ENCODE data around the gene WBP1. TPM values are rescaled to one million over a fixed set of nuclear protein-coding genes. Genes with fewer than 3 reads are reported as not detected.

Gene WBP1
- total RNA-seq, 1 experiment from 2014 or later: 37.9 TPM

- no peak for DNase-seq (ENCODE audit: low spot score)
- no TSS peak for BruUV-seq (replicated peaks)
- ChIA-PET POLR2A (ENCODE audit: low non-redundant PET) (no interaction called here), CTCF (no interaction called here)
- H3K27me3 ChIP-seq (replicated peaks; ENCODE audit: insufficient read depth, low read depth, low read length, poor library complexity): peaks cover 31% of the 10 kb centered on the region
- H3K36me3 ChIP-seq (ENCODE audit: insufficient read depth, low read length, poor library complexity, severe bottlenecking): peaks cover 14% of the 10 kb centered on the region
- no peak overlapping the region for H3K27ac ChIP-seq (ENCODE audit: low read depth, low read length, poor library complexity, severe bottlenecking)
- H3K4me3 ChIP-seq (ENCODE audit: low read depth, low read length, poor library complexity, severe bottlenecking): no peak overlapping the region
- no peaks in the 10 kb centered on the region for H3K9me3 ChIP-seq (ENCODE audit: low read depth, low read length, poor library complexity, severe bottlenecking)
- H3K4me1 ChIP-seq (ENCODE audit: insufficient read depth, low read length, poor library complexity, severe bottlenecking): peaks cover 12% of the 10 kb centered on the region
- TF ChIP-seq, protein P1, sequence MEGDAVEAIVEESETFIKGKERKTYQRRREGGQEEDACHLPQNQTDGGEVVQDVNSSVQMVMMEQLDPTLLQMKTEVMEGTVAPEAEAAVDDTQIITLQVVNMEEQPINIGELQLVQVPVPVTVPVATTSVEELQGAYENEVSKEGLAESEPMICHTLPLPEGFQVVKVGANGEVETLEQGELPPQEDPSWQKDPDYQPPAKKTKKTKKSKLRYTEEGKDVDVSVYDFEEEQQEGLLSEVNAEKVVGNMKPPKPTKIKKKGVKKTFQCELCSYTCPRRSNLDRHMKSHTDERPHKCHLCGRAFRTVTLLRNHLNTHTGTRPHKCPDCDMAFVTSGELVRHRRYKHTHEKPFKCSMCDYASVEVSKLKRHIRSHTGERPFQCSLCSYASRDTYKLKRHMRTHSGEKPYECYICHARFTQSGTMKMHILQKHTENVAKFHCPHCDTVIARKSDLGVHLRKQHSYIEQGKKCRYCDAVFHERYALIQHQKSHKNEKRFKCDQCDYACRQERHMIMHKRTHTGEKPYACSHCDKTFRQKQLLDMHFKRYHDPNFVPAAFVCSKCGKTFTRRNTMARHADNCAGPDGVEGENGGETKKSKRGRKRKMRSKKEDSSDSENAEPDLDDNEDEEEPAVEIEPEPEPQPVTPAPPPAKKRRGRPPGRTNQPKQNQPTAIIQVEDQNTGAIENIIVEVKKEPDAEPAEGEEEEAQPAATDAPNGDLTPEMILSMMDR (conservative IDR thresholded peaks at IDR 0.05; ENCODE audit: low read depth, low read length): no peak
- no peak for TF ChIP-seq EZH2 (IDR thresholded peaks at IDR 0.05; ENCODE audit: borderline replicate concordance, low read depth, low read length, poor library complexity, severe bottlenecking)
- intact Hi-C loops (cut with micrococcal nuclease; ENCODE audit: unreplicated experiment): no loop called here
Measured at GRCh38 chr2:74502147-74502719, 44.0 kb downstream of the WBP1 start.

- Histone ChIP-seq H3K27ac (ENCODE audit: low read depth, low read length, poor library complexity, severe bottlenecking) (no peak overlapping the region), H3K4me3 (ENCODE audit: low read depth, low read length, poor library complexity, severe bottlenecking) (no peak overlapping the region), H3K4me1 (ENCODE audit: insufficient read depth, low read length, poor library complexity, severe bottlenecking) (peaks cover 10% of the 10 kb centered on the region), H3K9me3 (ENCODE audit: low read depth, low read length, poor library complexity, severe bottlenecking) (no peaks in the 10 kb centered on the region), H3K36me3 (ENCODE audit: insufficient read depth, low read length, poor library complexity, severe bottlenecking) (peaks cover 14% of the 10 kb centered on the region), H3K27me3 (replicated peaks; ENCODE audit: insufficient read depth, low read depth, low read length, poor library complexity) (peaks cover 26% of the 10 kb centered on the region)
- intact Hi-C loops (cut with micrococcal nuclease; ENCODE audit: unreplicated experiment): no loop called here
- BruUV-seq (replicated peaks): no TSS peak
- DNase-seq (ENCODE audit: low spot score): no peak
- ChIA-PET CTCF (no interaction called here), POLR2A (ENCODE audit: low non-redundant PET) (no interaction called here)
- TF ChIP-seq EZH2 (IDR thresholded peaks at IDR 0.05; ENCODE audit: borderline replicate concordance, low read depth, low read length, poor library complexity, severe bottlenecking): no peak
- TF ChIP-seq, protein P1 (conservative IDR thresholded peaks at IDR 0.05; ENCODE audit: low read depth, low read length): no peak
Measured at GRCh38 chr2:74502720-74503505, 44.7 kb downstream of the WBP1 start.

GRCh38 chr2:74503506-74504475, 45.6 kb downstream of the WBP1 start:
- Histone ChIP-seq H3K27me3 (replicated peaks; ENCODE audit: insufficient read depth, low read depth, low read length, poor library complexity) (peaks cover 17% of the 10 kb centered on the region), H3K36me3 (ENCODE audit: insufficient read depth, low read length, poor library complexity, severe bottlenecking) (peaks cover 14% of the 10 kb centered on the region), H3K4me1 (ENCODE audit: insufficient read depth, low read length, poor library complexity, severe bottlenecking) (peaks cover 13% of the 10 kb centered on the region), H3K9me3 (ENCODE audit: low read depth, low read length, poor library complexity, severe bottlenecking) (no peaks in the 10 kb centered on the region), H3K4me3 (ENCODE audit: low read depth, low read length, poor library complexity, severe bottlenecking) (no peak overlapping the region), H3K27ac (ENCODE audit: low read depth, low read length, poor library complexity, severe bottlenecking) (no peak overlapping the region)
- TF ChIP-seq, protein P1 (conservative IDR thresholded peaks at IDR 0.05; ENCODE audit: low read depth, low read length): no peak
- TF ChIP-seq EZH2 (IDR thresholded peaks at IDR 0.05; ENCODE audit: borderline replicate concordance, low read depth, low read length, poor library complexity, severe bottlenecking): no peak
- ChIA-PET POLR2A (ENCODE audit: low non-redundant PET) (no interaction called here), CTCF (no interaction called here)
- no peak for DNase-seq (ENCODE audit: low spot score)
- intact Hi-C loops (cut with micrococcal nuclease; ENCODE audit: unreplicated experiment): no loop called here
- no TSS peak for BruUV-seq (replicated peaks)

Data from A673 (cell line).